ENCODE results near the gene P4HA2. TPM values are rescaled to one million over a fixed set of nuclear protein-coding genes. Genes with fewer than 3 reads are reported as not detected.

P4HA2 gene
- polyA plus RNA-seq, 1 donor (not counting 4 experiments of a cell fraction or from before 2014, with no cell fraction given) = 93.6 TPM

- H3K9me1 ChIP-seq (ENCODE audit: control insufficient read depth, extremely low read depth, insufficient read depth, low read length) = no peaks in the 10 kb centered on the region
- no peaks in the 10 kb centered on the region for H3K9me3 ChIP-seq (ENCODE audit: control insufficient read depth, low read depth, low read length)
- H3K4me2 ChIP-seq (ENCODE audit: control insufficient read depth, extremely low read depth, insufficient read depth, low read depth, low read length) = no peak overlapping the region
- peaks cover 8 to 12% of the 10 kb centered on the region in 2 experiments for H3K36me3 ChIP-seq (ENCODE audit: control insufficient read depth in 2 of 2, extremely low read depth in 1 of 2, insufficient read depth in 2 of 2, low read length in 2 of 2)
- H2AFZ ChIP-seq (ENCODE audit: control insufficient read depth, low read length) = no peak overlapping the region
- H3K79me2 ChIP-seq (ENCODE audit: control insufficient read depth, insufficient read depth, low read length) = peaks cover 45% of the 10 kb centered on the region
- TF ChIP-seq EZH2 (IDR thresholded peaks at IDR 0.05; ENCODE audit: low read length) (no peak), CTCF (optimal IDR thresholded peaks at IDR 0.05 in 1 of 3, IDR thresholded peaks at IDR 0.05 in 1 of 3, conservative IDR thresholded peaks at IDR 0.05 in 1 of 3; ENCODE audit: extremely low read depth in 1 of 3, insufficient read depth in 2 of 3, low read length in 3 of 3) (no peak)
- no peaks in the 10 kb centered on the region for H4K20me1 ChIP-seq (ENCODE audit: control insufficient read depth, extremely low read depth, insufficient read depth, low read length)
- H3K27me3 ChIP-seq (ENCODE audit: control insufficient read depth, extremely low read depth, insufficient read depth, low read length) = no peaks in the 10 kb centered on the region
- peak; percentile 44 for FAIRE-seq
- peaks cover 41% of the 10 kb centered on the region for H3K4me1 ChIP-seq (ENCODE audit: control insufficient read depth, extremely low read depth, insufficient read depth, low read length)
- no peak for DNase-seq (ENCODE audit: low read depth, low spot score)
- no peak overlapping the region for H3K9ac ChIP-seq (ENCODE audit: control insufficient read depth, extremely low read depth, insufficient read depth, low read length)
- no peak overlapping the region for H3K4me3 ChIP-seq (ENCODE audit: control insufficient read depth in 2 of 3, extremely low read depth in 1 of 3, insufficient read depth in 2 of 3, low read depth in 1 of 3, low read length in 3 of 3)
- dilution Hi-C loops (cut with MboI; ENCODE audit: extremely low pct_ligation_motif_present, low sequenced_read_pairs) = no loop called here
- no peak overlapping the region for H3K27ac ChIP-seq (ENCODE audit: control insufficient read depth, insufficient read depth, low read length)
Measured at GRCh38 chr5:132219981-132220380, 7.7 kb downstream of the P4HA2 start.

GRCh38 chr5:132219289-132219970 is 8.2 kb downstream of the P4HA2 start:
- H3K9me1 ChIP-seq (ENCODE audit: control insufficient read depth, extremely low read depth, insufficient read depth, low read length) = peaks cover 2% of the 10 kb centered on the region
- DNase-seq (ENCODE audit: low read depth, low spot score) (no peak), FAIRE-seq (no peak)
- no peak overlapping the region for H3K4me2 ChIP-seq (ENCODE audit: control insufficient read depth, extremely low read depth, insufficient read depth, low read depth, low read length)
- H3K27me3 ChIP-seq (ENCODE audit: control insufficient read depth, extremely low read depth, insufficient read depth, low read length) = no peaks in the 10 kb centered on the region
- TF ChIP-seq EZH2 (IDR thresholded peaks at IDR 0.05; ENCODE audit: low read length) (no peak), CTCF (optimal IDR thresholded peaks at IDR 0.05 in 1 of 3, IDR thresholded peaks at IDR 0.05 in 1 of 3, conservative IDR thresholded peaks at IDR 0.05 in 1 of 3; ENCODE audit: extremely low read depth in 1 of 3, insufficient read depth in 2 of 3, low read length in 3 of 3) (no peak)
- peaks cover 40% of the 10 kb centered on the region for H3K4me1 ChIP-seq (ENCODE audit: control insufficient read depth, extremely low read depth, insufficient read depth, low read length)
- H4K20me1 ChIP-seq (ENCODE audit: control insufficient read depth, extremely low read depth, insufficient read depth, low read length) = no peaks in the 10 kb centered on the region
- H3K36me3 ChIP-seq (ENCODE audit: control insufficient read depth in 2 of 2, extremely low read depth in 1 of 2, insufficient read depth in 2 of 2, low read length in 2 of 2) = peaks cover 13 to 14% of the 10 kb centered on the region in 2 experiments
- H2AFZ ChIP-seq (ENCODE audit: control insufficient read depth, low read length) = no peak overlapping the region
- no peak overlapping the region for H3K4me3 ChIP-seq (ENCODE audit: control insufficient read depth in 2 of 3, extremely low read depth in 1 of 3, insufficient read depth in 2 of 3, low read depth in 1 of 3, low read length in 3 of 3)
- dilution Hi-C loops (cut with MboI; ENCODE audit: extremely low pct_ligation_motif_present, low sequenced_read_pairs) = no loop called here
- H3K9ac ChIP-seq (ENCODE audit: control insufficient read depth, extremely low read depth, insufficient read depth, low read length) = no peak overlapping the region
- no peak overlapping the region for H3K27ac ChIP-seq (ENCODE audit: control insufficient read depth, insufficient read depth, low read length)
- H3K9me3 ChIP-seq (ENCODE audit: control insufficient read depth, low read depth, low read length) = no peaks in the 10 kb centered on the region
- H3K79me2 ChIP-seq (ENCODE audit: control insufficient read depth, insufficient read depth, low read length) = peaks cover 43% of the 10 kb centered on the region
